Activated T-helper 9 cell treated with anti-CD3 and anti-CD28 coated beads, Interleukin-2, amount 50 U/mL, for 16 hours (primary cell): Measurements from ENCODE around the gene CD40LG.

Experiments
- DNase-seq: peaks from one replicate; pipeline ENCODE4 v3.0.0-alpha.2; 2020; ENCODE audit warnings: low read depth

The CD40LG gene

GRCh38 chrX:136697156-136697555, 49.2 kb downstream of the CD40LG start:
- no peak for DNase-seq

DNA sequence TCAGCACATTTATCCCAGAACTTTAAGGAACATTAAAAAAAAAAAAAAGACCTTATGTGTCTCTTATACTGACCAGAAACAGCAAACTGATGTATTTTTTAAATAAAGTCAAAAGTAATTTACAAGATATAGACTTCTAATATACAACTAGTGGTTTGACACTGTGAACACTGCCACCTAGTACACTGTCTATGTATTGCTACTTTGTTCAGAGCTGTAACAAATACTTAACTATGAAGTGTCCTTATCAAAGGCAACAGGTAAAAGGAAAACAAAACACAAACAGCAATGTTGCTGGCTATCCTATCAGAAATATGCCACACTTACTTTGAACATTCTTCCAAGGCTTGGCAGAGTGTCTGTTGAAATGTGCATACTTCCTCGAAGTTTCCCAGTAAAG, 60.4 kb downstream of the CD40LG start:
- DNase-seq, result no peak
